Measurements from ENCODE around the gene LRRC45.

DNA sequence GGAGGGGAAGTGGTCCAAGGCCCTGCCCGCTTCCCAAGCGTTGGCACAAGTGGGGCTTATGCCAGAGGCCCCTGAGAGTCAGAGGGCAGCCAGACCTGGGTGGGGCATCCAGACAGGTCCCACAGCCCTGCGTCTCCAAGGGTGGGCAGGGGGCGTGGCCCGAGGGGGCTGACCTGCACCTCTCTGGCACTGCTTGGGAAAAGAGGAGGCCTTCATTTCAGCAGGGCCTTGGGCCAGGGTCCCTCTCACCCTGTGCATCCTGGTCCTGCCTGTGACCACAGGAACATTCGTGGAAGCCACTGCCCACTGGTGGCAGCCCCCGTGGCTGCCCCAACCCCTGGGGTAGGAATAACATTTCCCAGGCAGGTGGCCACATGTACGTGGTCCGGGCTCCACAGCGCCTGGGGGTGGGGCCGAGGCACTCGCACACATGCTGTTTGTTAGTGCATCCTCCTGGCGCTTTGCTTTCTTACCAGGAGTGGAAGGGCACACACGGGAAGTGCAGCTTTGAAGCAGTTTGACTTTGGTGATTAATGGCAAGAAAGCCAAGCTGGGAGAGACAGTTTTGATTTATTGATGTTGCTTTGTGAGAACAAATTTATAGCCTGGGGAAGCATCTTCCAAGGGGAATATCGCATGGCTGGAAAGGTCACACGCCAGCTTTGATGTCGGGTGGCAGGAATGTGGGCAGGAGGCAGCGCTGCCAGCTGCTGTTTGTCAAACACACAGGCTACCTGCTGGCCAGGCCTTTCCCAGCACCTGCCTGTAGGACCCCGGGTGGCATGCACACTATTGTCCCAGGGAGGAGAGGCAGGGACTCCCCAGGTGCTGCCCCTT lies 4.7 kb upstream of the LRRC45 start:
- TF ChIP-seq, protein P1, sequence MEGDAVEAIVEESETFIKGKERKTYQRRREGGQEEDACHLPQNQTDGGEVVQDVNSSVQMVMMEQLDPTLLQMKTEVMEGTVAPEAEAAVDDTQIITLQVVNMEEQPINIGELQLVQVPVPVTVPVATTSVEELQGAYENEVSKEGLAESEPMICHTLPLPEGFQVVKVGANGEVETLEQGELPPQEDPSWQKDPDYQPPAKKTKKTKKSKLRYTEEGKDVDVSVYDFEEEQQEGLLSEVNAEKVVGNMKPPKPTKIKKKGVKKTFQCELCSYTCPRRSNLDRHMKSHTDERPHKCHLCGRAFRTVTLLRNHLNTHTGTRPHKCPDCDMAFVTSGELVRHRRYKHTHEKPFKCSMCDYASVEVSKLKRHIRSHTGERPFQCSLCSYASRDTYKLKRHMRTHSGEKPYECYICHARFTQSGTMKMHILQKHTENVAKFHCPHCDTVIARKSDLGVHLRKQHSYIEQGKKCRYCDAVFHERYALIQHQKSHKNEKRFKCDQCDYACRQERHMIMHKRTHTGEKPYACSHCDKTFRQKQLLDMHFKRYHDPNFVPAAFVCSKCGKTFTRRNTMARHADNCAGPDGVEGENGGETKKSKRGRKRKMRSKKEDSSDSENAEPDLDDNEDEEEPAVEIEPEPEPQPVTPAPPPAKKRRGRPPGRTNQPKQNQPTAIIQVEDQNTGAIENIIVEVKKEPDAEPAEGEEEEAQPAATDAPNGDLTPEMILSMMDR (IDR thresholded peaks at IDR 0.05; ENCODE audit: low read depth, low read length), result no peak
- no peak for TF ChIP-seq POLR2A (IDR thresholded peaks at IDR 0.05; ENCODE audit: extremely low read depth, insufficient read length)
- TF ChIP-seq, protein P2, sequence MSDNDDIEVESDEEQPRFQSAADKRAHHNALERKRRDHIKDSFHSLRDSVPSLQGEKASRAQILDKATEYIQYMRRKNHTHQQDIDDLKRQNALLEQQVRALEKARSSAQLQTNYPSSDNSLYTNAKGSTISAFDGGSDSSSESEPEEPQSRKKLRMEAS (IDR thresholded peaks at IDR 0.05; ENCODE audit: low read depth, low read length), result no peak
